K562 (cell line): ENCODE data around the gene SZT2. TPM values are rescaled to one million over a fixed set of nuclear protein-coding genes. Genes with fewer than 3 reads are reported as not detected.

ENCODE experiments used
- DNMT1 ChIP-seq: fragments of 450-650 bp; IDR thresholded peaks from 2 replicates; pipeline ENCODE4 v1.6.1; 2016; ENCODE audit warnings: antibody characterized with exemption, mild to moderate bottlenecking
- E2F8 ChIP-seq: fragments of 450-650 bp; IDR thresholded peaks from 2 replicates; pipeline ENCODE4 v1.7.1; 2018; ENCODE audit warnings: mild to moderate bottlenecking, low read depth; ENCODE audit not compliant: partially characterized antibody
- ELF1 ChIP-seq: fragments of 200-800 bp; sonication (Bioruptor generic); IDR thresholded peaks from 2 replicates; pipeline ENCODE4 v1.6.1; 2016; ENCODE audit warnings: missing genetic modification characterization, missing compliant biosample characterization
- ELF2 ChIP-seq: fragments of 250-450 bp; sonication (Bioruptor Pico); IDR thresholded peaks from 2 replicates; pipeline ENCODE4 v1.5.0; 2021; ENCODE audit warnings: mild to moderate bottlenecking
- FOXK1 ChIP-seq: sonication (generic); formaldehyde crosslinking; IDR thresholded peaks from 2 replicates; pipeline ENCODE4 v1.8.0; 2022; ENCODE audit warnings: missing genetic modification reagents, mild to moderate bottlenecking, borderline replicate concordance
- GTF2E2 ChIP-seq: fragments of 200-800 bp; sonication (Bioruptor generic); IDR thresholded peaks from 2 replicates; pipeline ENCODE4 v1.6.1; 2016; ENCODE audit warnings: missing genetic modification characterization, missing compliant biosample characterization
- HDGF ChIP-seq: fragments of 450-650 bp; IDR thresholded peaks from 2 replicates; pipeline ENCODE4 v1.6.1; 2016
- HNRNPK ChIP-seq: fragments of 200-400 bp; formaldehyde crosslinking; IDR thresholded peaks from one replicate; pipeline ENCODE4 v1.6.1; 2018; ENCODE audit warnings: mild to moderate bottlenecking, low read depth, low read length; ENCODE audit not compliant: poor library complexity, severe bottlenecking
- KAT8 ChIP-seq: fragments of 450-650 bp; IDR thresholded peaks from 2 replicates; pipeline ENCODE4 v1.6.1; 2016; ENCODE audit warnings: low read depth, mild to moderate bottlenecking
- MBD1 ChIP-seq: fragments of 250-450 bp; sonication (Bioruptor Pico); IDR thresholded peaks from 2 replicates; pipeline ENCODE4 v1.8.0; 2022; ENCODE audit warnings: inconsistent platforms
- MCM5 ChIP-seq: fragments of 450-650 bp; IDR thresholded peaks from 2 replicates; pipeline ENCODE4 v1.6.1; 2016; ENCODE audit warnings: low read depth
- MLX ChIP-seq, 2 experiments: fragments of 450-650 bp in 1 of 2; sonication (generic) in 1 of 2; formaldehyde crosslinking; conservative IDR thresholded peaks; 2 replicates each; pipeline versions ENCODE4 v1.4.0 to v1.8.1; 2020 to 2022; ENCODE audit warnings: mild to moderate bottlenecking in 1 of 2, missing genetic modification reagents in 1 of 2
- MTA3 ChIP-seq: fragments of 450-650 bp; formaldehyde crosslinking; IDR thresholded peaks from 2 replicates; pipeline ENCODE4 v1.6.1; 2017; ENCODE audit warnings: mild to moderate bottlenecking, borderline replicate concordance
- NR4A1 ChIP-seq, 2 experiments: fragments of 250-450 bp in 1 of 2; fragments of 450-650 bp in 1 of 2; sonication (Bioruptor Pico) in 1 of 2; IDR thresholded peaks; 2 replicates each; pipeline versions ENCODE4 v1.4.0 to v1.6.1; 2016 to 2020; ENCODE audit warnings: mild to moderate bottlenecking in 2 of 2, missing compliant biosample characterization in 1 of 2, missing genetic modification characterization in 1 of 2, moderate library complexity in 1 of 2
- SAFB ChIP-seq: fragments of 200-400 bp; formaldehyde crosslinking; IDR thresholded peaks from 2 replicates; pipeline ENCODE4 v1.6.1; 2017; ENCODE audit warnings: low read depth, low read length, borderline replicate concordance
- SMAD4 ChIP-seq: fragments of 250-450 bp; sonication (Bioruptor Pico); conservative IDR thresholded peaks from 2 replicates; pipeline ENCODE4 v1.8.0; 2021; ENCODE audit warnings: inconsistent platforms, mild to moderate bottlenecking, moderate library complexity
- U2AF1 ChIP-seq: fragments of 200-400 bp; formaldehyde crosslinking; optimal IDR thresholded peaks from 2 replicates; pipeline ENCODE3; 2017; ENCODE audit warnings: mild to moderate bottlenecking, low read depth, low read length, moderate library complexity
- ZFX ChIP-seq: sonication (generic); formaldehyde crosslinking; IDR thresholded peaks from 2 replicates; pipeline ENCODE4 v1.8.0; 2022; ENCODE audit warnings: mild to moderate bottlenecking, missing genetic modification reagents, moderate library complexity
- ZKSCAN3 ChIP-seq: fragments of 250-450 bp; sonication (Bioruptor Pico); IDR thresholded peaks from 2 replicates; pipeline ENCODE4 v1.4.0; 2020
- ZNF512 ChIP-seq: IDR thresholded peaks from 2 replicates; pipeline ENCODE4 v1.6.1; 2016; ENCODE audit warnings: missing genetic modification characterization, missing compliant biosample characterization
- ZNF644 ChIP-seq: fragments of 200-800 bp; sonication (Bioruptor generic); IDR thresholded peaks from 2 replicates; pipeline ENCODE4 v1.6.1; 2016; ENCODE audit warnings: low read depth, missing genetic modification characterization, missing compliant biosample characterization
- ZNF76 ChIP-seq: fragments of 250-450 bp; sonication (Bioruptor Pico); IDR thresholded peaks from 2 replicates; pipeline ENCODE4 v1.4.0; 2020; ENCODE audit warnings: mild to moderate bottlenecking, moderate library complexity, borderline replicate concordance
- polyA plus RNA-seq, 8 experiments: library from polyadenylated mRNA; depleted of rRNA in 4 of 8; stranded (reverse) in 5 of 8; unstranded in 3 of 8; fragments of >200 nt; fragmentation: Nextera tagmentation in 2 of 8; fragmentation: Illumina TruSeq in 1 of 8; extraction: Ambion mirVana in 2 of 8; extraction: Trizol in 1 of 8; gene quantifications; 2 replicates each; pipeline versions ENCODE4 v1.2.1 to v1.2.3, GENCODE V29; 2011 to 2014; ENCODE audit warnings: inconsistent platforms in 1 of 8, missing spikeins in 1 of 8
- total RNA-seq, 7 experiments: library from RNA; depleted of rRNA in 6 of 7; stranded (reverse); fragments of >200 nt in 6 of 7; fragmentation: Illumina TruSeq in 2 of 7; extraction: Trizol in 2 of 7; gene quantifications; 2 replicates each; pipeline versions ENCODE4 v1.2.1 to v1.2.3, GENCODE V29; 2011 to 2021; ENCODE audit warnings: low replicate concordance in 1 of 7

Gene SZT2
- total and polyA plus RNA-seq, 9 of the 15 experiments (the other 6 are each of a cell fraction or from before 2014, with no cell fraction given) = 0.88 to 31.0 (median 12.8) TPM

- TF ChIP-seq ZNF644 (tag) = no peak
- no peak for TF ChIP-seq ELF2 (CRISPR knock-in tag)
- TF ChIP-seq MTA3 = peak; percentile 54
- no peak for TF ChIP-seq NR4A1 (CRISPR knock-in tag; IDR thresholded peaks at IDR 0.05)
- 0 out of 2 replicates have a peak, but pooled peaks have one; percentile 65 for TF ChIP-seq NR4A1 (tag; IDR thresholded peaks at IDR 0.05)
- no peak for TF ChIP-seq ZNF512
- TF ChIP-seq MBD1 = no peak
- TF ChIP-seq HDGF = no peak
- TF ChIP-seq ZKSCAN3 (CRISPR knock-in tag) = no peak
- no peak for TF ChIP-seq KAT8
- no peak for TF ChIP-seq HNRNPK
- TF ChIP-seq DNMT1 = no peak
- TF ChIP-seq FOXK1 (CRISPR knock-in tag) = no peak
- TF ChIP-seq SAFB = no peak
- TF ChIP-seq ELF1 (tag) = no peak
- peak; percentile 92 for TF ChIP-seq SMAD4 (CRISPR knock-in tag)
- TF ChIP-seq GTF2E2 (tag) = no peak
- TF ChIP-seq MCM5 = no peak
- no peak; a peak in 1 of 4 replicates for TF ChIP-seq MLX (CRISPR knock-in tag; conservative IDR thresholded peaks at IDR 0.05)
- no peak; the same call in 1 of the 2 replicates for TF ChIP-seq ZFX
- TF ChIP-seq ZNF76 (CRISPR knock-in tag) = no peak
- TF ChIP-seq E2F8 = peak; percentile 43
- TF ChIP-seq U2AF1 = no peak
These were observed 15.6 kb downstream of the SZT2 start (continued) for GRCh38 chr1:43405219-43405875.
